SK-N-SH treated with all-trans-retinoic acid at 6 μM for 48 hours (cell line): ENCODE data around the gene PPT2.

Experiments
- ATAC-seq: fragments of 200-7000 bp; cut with Tn5 transposase; 3 replicates; pipeline ENCODE4 v1.9.1; 2020; ENCODE audit warnings: mild to moderate bottlenecking, moderate library complexity
- ARNTL ChIP-seq: fragments of 450-650 bp; formaldehyde crosslinking; IDR thresholded peaks from 2 replicates; pipeline ENCODE4 v1.5.0; 2020; ENCODE audit warnings: low read depth, mild to moderate bottlenecking, moderate library complexity, borderline replicate concordance
- BACH2 ChIP-seq: fragments of 250-450 bp; sonication (Bioruptor Pico); IDR thresholded peaks from 2 replicates; pipeline ENCODE4 v1.9.0; 2021; ENCODE audit warnings: mild to moderate bottlenecking, borderline replicate concordance
- CREB5 ChIP-seq: fragments of 250-450 bp; sonication (Bioruptor Pico); IDR thresholded peaks from 2 replicates; pipeline ENCODE4 v1.5.1; 2020; ENCODE audit warnings: low read depth, mild to moderate bottlenecking, moderate library complexity
- CSDC2 ChIP-seq: fragments of 250-450 bp; sonication (Bioruptor Pico); IDR thresholded peaks from 2 replicates; pipeline ENCODE4 v1.5.0; 2020; ENCODE audit warnings: mild to moderate bottlenecking, moderate library complexity
- CSRNP3 ChIP-seq: fragments of 250-450 bp; sonication (Bioruptor Pico); IDR thresholded peaks from 2 replicates; pipeline ENCODE4 v1.5.1; 2021; ENCODE audit warnings: mild to moderate bottlenecking, moderate library complexity
- GLIS3 ChIP-seq: fragments of 250-450 bp; sonication (Bioruptor Pico); IDR thresholded peaks from 2 replicates; pipeline ENCODE4 v1.5.0; 2020; ENCODE audit warnings: mild to moderate bottlenecking, moderate library complexity
- OSR1 ChIP-seq: fragments of 250-450 bp; sonication (Bioruptor Pico); IDR thresholded peaks from 2 replicates; pipeline ENCODE4 v1.8.0; 2022; ENCODE audit warnings: moderate library complexity, mild to moderate bottlenecking, inconsistent platforms
- PATZ1 ChIP-seq: fragments of 250-450 bp; sonication (Bioruptor Pico); IDR thresholded peaks from 2 replicates; pipeline ENCODE4 v1.8.0; 2020; ENCODE audit warnings: mild to moderate bottlenecking, moderate library complexity, borderline replicate concordance
- POU6F1 ChIP-seq: fragments of 250-450 bp; sonication (Bioruptor Pico); IDR thresholded peaks from 2 replicates; pipeline ENCODE4 v1.8.0; 2021; ENCODE audit warnings: low read depth, mild to moderate bottlenecking, moderate library complexity, borderline replicate concordance
- PPARA ChIP-seq: fragments of 250-450 bp; sonication (Bioruptor Pico); IDR thresholded peaks from 2 replicates; pipeline ENCODE4 v1.5.0; 2020; ENCODE audit warnings: mild to moderate bottlenecking, borderline replicate concordance
- SNAI2 ChIP-seq: fragments of 250-450 bp; sonication (Bioruptor Pico); IDR thresholded peaks from 2 replicates; pipeline ENCODE4 v1.5.0; 2020; ENCODE audit warnings: mild to moderate bottlenecking, moderate library complexity
- TCF4 ChIP-seq: fragments of 250-450 bp; sonication (Bioruptor Pico); IDR thresholded peaks from 2 replicates; pipeline ENCODE4 v1.8.0; 2021; ENCODE audit warnings: mild to moderate bottlenecking, moderate library complexity, borderline replicate concordance
- TOX ChIP-seq: fragments of 250-450 bp; sonication (Bioruptor Pico); IDR thresholded peaks from 2 replicates; pipeline ENCODE4 v1.8.0; 2021; ENCODE audit warnings: mild to moderate bottlenecking, moderate library complexity, borderline replicate concordance
- TSHZ2 ChIP-seq: fragments of 250-450 bp; sonication (Bioruptor Pico); IDR thresholded peaks from 2 replicates; pipeline ENCODE4 v1.5.0; 2020; ENCODE audit warnings: mild to moderate bottlenecking, moderate library complexity
- ZC3H10 ChIP-seq: fragments of 250-450 bp; sonication (Bioruptor Pico); IDR thresholded peaks from 2 replicates; pipeline ENCODE4 v1.5.1; 2021; ENCODE audit warnings: mild to moderate bottlenecking, moderate library complexity
- ZFP3 ChIP-seq: fragments of 250-450 bp; sonication (Bioruptor Pico); IDR thresholded peaks from 2 replicates; pipeline ENCODE4 v1.5.0; 2020; ENCODE audit warnings: mild to moderate bottlenecking, moderate library complexity
- ZFP30 ChIP-seq: fragments of 450-650 bp; formaldehyde crosslinking; IDR thresholded peaks from 2 replicates; pipeline ENCODE4 v1.5.0; 2022; ENCODE audit warnings: mild to moderate bottlenecking, moderate library complexity
- ZNF565 ChIP-seq: fragments of 450-650 bp; formaldehyde crosslinking; conservative IDR thresholded peaks from 2 replicates; pipeline ENCODE4 v1.5.0; 2020; ENCODE audit warnings: low read depth, mild to moderate bottlenecking, moderate library complexity
- ZNF70 ChIP-seq: fragments of 450-650 bp; formaldehyde crosslinking; IDR thresholded peaks from 2 replicates; pipeline ENCODE4 v1.5.0; 2020; ENCODE audit warnings: mild to moderate bottlenecking, moderate library complexity
- ZNF8 ChIP-seq: fragments of 450-650 bp; formaldehyde crosslinking; IDR thresholded peaks from 2 replicates; pipeline ENCODE4 v1.5.0; 2020; ENCODE audit warnings: mild to moderate bottlenecking, moderate library complexity

The PPT2 gene

GRCh38 chr6:32182555-32182981 lies 28.6 kb downstream of the PPT2 start (continued):
- TF ChIP-seq CREB5 (CRISPR knock-in tag) (no peak), ZFP3 (CRISPR knock-in tag) (no peak), TSHZ2 (CRISPR knock-in tag) (no peak), OSR1 (CRISPR knock-in tag) (no peak), TCF4 (no peak), TOX (CRISPR knock-in tag) (no peak)
- TF ChIP-seq, all 23 proteins: peak for 0

- no peak for ATAC-seq
- TF ChIP-seq OSR1 (CRISPR knock-in tag) (no peak), ZFP3 (CRISPR knock-in tag) (no peak), CREB5 (CRISPR knock-in tag) (no peak), TSHZ2 (CRISPR knock-in tag) (no peak), BACH2 (CRISPR knock-in tag) (no peak), ZC3H10 (CRISPR knock-in tag) (no peak), CSDC2 (no peak), ARNTL (CRISPR knock-in tag) (no peak), ZNF70 (no peak), ZFP30 (CRISPR knock-in tag) (no peak), GLIS3 (CRISPR knock-in tag) (no peak)
- TF ChIP-seq, all 23 proteins: peak for 0
These were observed 29.1 kb downstream of the PPT2 start for GRCh38 chr6:32183030-32183429.

GRCh38 chr6:32183483-32184083 lies 29.6 kb downstream of the PPT2 start:
- ATAC-seq, result no peak
- TF ChIP-seq TSHZ2 (CRISPR knock-in tag) (no peak), PATZ1 (CRISPR knock-in tag) (no peak), ZNF8 (CRISPR knock-in tag) (no peak), ZNF70 (no peak), SNAI2 (CRISPR knock-in tag) (no peak), CSRNP3 (CRISPR knock-in tag) (no peak), ZC3H10 (CRISPR knock-in tag) (no peak), ZNF565 (no peak), POU6F1 (CRISPR knock-in tag) (no peak), PPARA (CRISPR knock-in tag) (no peak), ZFP3 (CRISPR knock-in tag) (no peak), OSR1 (CRISPR knock-in tag) (no peak), BACH2 (CRISPR knock-in tag) (no peak), TOX (CRISPR knock-in tag) (no peak)
